Urothelium cell line (cell line): ENCODE data around the gene ZYX.
"Not testable (repeated sequence)": the region's sequence is repeated elsewhere in the genome, so short reads cannot be mapped to it uniquely, and the experiment has no call there.

Experiments used
- DNase-seq: peaks from one replicate; pipeline ENCODE4 v3.0.0; 2011; ENCODE audit warnings: low spot score, mixed read lengths
- FAIRE-seq: peaks from 2 replicates; lab custom pipeline; 2011; peaks lifted over from hg19 to GRCh38; lab: Jason Lieb, UNC

The ZYX gene

DNA sequence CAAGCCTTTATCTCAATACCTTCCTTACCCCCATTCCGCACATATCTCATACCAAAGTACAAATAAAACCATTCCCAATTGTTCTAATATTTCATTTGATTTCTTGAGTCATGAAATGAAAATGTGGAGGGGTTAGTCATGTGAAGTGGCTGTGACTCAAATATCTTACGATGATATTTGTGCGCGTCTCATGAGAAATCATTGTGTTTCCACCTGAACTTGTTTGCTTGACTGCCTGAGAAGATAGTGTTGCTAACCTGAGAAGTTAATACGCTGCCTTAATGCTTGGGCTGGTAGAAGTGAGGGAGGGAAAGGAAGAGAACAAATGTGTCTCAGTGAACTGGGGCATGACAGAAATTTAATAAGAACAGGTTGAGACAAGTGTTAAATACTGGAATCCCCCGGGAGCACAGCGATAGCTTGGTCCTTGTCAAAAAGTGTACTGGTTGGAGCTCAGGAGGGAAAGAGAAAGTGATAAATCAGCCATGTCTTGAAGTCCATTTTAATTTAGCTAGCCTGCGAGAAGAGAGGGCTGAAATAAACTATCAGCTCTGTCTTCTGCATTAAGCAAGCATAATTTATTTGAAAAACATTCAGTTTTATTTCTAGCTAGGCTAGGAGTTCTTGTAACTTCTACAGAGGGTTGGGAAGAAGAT is 34.7 kb downstream of the ZYX start:
- DNase-seq (peak; percentile 14), FAIRE-seq (no peak)

GRCh38 chr7:143416565-143417149 is 35.5 kb downstream of the ZYX start:
- FAIRE-seq (no peak), DNase-seq (peak; percentile 49)

DNA sequence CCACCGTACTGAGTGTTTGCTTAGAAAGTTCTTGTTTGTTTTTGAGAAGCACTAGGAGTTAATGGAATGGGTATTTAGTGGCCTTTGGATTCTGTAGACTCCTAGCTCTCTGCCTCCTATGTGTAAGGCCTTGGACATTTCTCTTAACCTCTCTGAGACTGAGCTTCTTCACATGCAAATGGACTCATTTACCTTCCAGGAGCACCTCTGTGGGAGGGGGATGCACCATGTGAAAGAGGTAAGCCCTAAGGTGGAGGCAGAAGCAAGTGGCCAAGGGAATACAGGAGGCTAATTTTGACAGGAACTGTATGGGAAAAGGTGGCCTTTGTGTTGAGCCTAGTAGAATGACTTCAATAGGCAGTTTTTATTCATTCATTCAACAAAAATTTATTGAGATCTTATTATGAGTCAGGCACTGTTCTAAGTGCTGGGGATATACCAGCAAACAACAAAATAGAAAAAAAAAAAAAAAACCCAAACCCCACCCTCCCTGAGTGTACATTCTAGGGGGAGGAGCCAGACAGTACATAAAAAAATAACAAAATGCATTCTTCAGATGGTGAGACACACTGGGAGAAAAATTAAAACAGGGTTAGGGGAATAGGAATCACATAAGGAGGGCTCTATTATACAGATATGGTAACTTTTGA is 36.7 kb downstream of the ZYX start:
- DNase-seq (no peak), FAIRE-seq (no peak)

GRCh38 chr7:143418681-143419458 is 37.7 kb downstream of the ZYX start:
- DNase-seq, result no peak
- FAIRE-seq, result no peak

DNA sequence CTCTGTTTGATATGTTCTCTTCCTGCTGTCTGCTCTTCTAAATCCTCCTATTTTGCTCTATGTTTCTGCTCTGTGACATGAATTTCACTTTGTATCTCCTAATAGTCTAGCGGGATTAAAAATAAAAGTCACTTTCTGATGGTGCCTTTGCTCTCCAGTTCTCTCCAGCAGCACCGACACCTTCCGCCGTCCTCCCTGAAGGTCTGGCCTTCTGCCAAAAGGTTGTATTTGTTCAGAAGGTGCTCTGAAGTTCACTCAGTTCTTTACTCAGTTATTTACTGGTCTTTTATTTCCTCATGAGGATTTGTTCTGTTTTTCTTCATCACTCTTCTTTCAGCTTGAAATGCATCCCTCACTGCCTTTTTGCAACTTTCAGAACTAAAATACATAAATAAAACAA is 38.7 kb downstream of the ZYX start:
- FAIRE-seq (no peak), DNase-seq (no peak)

GRCh38 chr7:143420624-143421023 is 39.5 kb downstream of the ZYX start:
- not testable (repeated sequence) for DNase-seq, FAIRE-seq

DNA sequence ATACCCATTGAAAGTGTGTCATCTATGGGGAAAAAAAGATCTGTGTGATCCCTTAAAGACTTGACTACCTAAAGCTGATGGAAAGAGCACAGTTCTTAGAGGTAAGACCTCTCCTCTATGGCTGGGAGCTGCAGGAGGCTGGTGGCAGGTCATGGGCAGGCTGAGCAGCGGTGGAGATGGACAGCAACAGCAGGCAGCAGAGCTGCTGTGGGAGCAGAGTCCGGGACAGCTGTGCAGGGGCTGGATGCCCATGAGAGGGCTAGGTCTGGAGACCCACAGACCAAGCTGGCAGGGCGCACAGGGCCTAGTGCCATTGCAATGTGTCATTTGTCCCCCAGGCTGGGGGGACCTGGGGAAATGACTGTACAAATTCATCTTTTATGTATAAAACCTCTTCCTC is 40.9 kb downstream of the ZYX start:
- DNase-seq (no peak), FAIRE-seq (no peak)

- not testable (repeated sequence) for FAIRE-seq, DNase-seq
Observed at GRCh38 chr7:143424476-143424875, 43.3 kb downstream of the ZYX start.

DNA sequence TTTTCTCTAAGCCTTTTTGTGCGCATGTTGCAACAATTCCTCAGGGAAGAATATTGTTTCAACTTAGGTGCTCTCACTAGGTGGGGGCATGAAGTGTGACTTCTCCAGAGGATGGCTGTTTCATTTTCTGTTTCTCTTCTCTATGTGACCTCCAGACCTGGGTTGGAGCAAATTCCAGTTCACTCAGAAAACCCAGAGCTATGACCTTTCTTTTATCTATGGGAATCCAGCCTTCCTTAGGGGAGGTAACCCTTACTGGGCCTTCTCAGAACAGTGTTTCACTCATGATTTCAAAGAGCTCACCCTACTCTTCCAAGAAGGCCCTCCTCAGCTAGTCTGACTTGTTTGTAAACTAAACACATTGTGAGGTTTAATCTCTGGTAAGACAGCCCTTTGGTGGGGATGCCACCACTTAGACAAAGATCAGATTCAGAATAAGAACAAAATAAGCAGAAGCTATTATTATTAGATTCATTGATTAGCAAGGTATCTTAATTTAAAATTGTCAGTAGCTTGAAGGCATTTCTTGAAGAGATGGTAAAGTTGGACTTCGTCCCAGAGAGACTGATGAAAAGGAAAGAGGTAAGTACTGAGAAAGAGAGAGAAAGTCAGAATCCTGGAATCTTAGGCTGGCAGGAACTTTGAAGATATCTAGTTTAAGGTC is 45.5 kb downstream of the ZYX start:
- FAIRE-seq (no peak), DNase-seq (no peak)

DNA sequence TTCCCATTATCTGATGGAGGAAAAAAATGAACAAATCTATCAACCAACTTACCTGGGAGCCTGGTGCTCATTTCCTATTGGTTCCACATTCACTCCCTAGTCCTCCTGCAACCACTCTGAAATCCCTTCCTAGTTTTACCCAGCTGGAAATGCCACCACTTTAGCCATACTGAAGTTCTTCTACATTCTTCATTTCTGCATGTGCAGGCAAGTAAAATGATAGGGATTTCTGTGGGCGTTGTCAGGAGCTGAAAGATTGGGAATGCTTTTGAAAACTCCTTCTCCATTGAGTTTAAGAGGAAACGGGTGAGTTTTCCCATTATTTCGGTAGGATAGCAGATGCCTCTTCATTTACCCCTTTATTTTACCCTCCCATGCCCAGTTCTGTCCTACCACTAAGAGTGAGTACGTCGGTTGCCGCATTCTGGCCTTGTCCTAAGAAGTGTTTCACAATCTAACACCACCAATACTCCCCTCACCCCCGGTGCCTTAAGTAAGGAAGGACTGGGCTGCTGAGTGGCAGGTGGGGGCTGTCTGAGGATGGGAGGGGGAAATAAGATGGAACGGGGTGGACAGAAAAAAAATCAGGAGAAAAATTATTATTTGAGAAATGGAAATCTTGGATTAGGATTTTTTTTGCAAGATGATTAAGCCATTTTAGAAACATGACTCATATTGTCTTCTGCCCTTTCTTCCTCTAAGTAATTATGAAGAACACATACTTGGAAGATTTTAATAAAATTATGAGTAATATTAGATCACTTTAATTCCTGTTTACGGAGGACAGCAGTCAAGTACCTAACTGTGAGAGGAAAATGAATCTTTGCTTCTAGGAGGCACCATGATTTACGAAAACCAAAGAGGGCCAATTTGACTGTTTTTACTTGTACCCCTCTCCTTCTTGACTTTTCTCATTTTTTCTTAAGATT is 48.9 kb downstream of the ZYX start:
- FAIRE-seq, result no peak
- no peak for DNase-seq

DNA sequence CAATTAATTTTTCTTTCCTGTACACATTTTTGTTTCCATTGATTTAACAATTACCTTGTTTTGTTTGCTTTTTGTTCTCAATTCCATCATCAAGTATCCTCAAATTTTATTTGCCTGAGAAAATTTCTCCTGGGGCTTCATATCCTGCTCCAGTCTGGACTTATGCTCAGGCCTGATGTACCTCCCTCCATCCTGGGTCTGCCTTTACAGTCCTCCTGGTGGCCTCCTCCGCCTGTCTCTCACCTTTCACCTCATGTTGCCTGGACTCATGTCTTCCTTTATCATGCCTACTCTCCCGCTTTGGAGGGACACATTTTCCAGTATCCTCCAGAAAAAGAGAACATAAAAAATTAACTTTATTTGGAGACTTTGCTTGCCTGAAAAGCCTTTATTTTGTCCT is 50.0 kb downstream of the ZYX start:
- no peak for FAIRE-seq
- no peak for DNase-seq

DNA sequence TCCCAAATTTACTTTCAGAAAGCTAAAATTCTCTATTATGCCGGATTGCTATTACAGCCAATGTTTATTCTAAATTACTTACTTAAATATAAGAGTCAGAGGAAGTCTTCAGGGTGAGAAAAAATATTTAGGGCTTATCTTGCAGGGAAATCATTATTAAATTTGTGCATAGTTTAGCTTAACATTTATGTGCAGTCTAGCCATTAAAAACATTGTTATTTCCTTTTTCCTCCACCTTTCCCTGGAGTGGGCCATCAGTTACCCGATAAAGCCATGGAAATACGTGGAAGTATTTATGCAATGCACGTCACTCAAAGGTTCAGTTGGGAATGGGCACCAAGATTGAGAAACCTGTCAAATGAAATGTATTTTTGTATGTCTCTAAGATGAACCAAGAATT is 52.6 kb downstream of the ZYX start:
- no peak for DNase-seq
- FAIRE-seq, result no peak

- DNase-seq, result peak; percentile 23
- FAIRE-seq, result no peak
Observed at GRCh38 chr7:143434660-143435059, 53.5 kb downstream of the ZYX start.

DNA sequence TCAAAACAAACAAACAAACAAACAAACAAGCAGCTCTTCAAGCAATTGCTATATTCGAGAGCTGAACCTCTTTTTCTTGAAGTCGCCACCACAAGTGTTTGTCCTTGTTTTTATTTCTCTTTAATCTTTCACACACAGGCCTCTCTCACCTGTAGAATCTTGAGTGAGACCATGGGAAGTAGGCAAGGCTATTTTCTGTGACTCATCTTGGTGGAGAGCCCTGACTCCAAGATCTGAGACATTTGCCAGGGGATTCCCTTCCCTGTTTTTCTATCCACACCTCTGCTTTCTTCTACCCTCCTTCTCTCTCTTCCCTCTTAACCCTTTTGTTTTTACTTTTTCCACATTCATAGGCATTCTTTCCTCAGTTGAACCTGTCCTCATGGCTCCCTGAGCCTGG is 54.1 kb downstream of the ZYX start:
- no peak for FAIRE-seq
- no peak for DNase-seq

DNA sequence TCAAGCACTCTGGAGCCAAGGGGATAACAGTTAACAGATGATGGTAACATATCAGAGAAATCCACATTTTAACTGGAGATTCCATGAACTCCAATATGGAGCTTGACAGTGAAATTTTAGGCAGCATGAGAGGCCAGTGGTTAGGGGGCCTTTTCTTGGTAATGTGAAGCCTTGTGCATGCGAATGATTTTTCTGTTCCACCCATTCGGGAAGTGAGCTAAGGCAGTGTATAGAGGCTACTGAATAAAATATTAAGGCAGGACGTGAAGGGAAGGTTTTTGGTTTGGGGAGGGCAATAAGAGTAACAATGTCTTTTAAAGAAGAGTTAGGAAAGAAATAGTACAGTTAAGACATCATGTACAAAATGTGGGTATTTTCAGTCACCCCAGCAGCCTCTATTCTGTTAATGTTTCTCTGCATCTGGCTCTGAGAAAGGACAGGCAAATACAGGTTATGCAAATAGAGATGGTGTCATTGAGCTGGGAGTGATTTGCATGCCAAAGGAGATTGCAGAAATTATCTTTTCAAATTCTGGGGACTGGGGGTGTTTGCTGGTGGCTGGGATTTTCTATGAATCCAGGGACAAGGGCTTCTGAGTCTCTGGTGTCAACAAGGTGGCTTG is 55.3 kb downstream of the ZYX start:
- DNase-seq (no peak), FAIRE-seq (no peak)

DNA sequence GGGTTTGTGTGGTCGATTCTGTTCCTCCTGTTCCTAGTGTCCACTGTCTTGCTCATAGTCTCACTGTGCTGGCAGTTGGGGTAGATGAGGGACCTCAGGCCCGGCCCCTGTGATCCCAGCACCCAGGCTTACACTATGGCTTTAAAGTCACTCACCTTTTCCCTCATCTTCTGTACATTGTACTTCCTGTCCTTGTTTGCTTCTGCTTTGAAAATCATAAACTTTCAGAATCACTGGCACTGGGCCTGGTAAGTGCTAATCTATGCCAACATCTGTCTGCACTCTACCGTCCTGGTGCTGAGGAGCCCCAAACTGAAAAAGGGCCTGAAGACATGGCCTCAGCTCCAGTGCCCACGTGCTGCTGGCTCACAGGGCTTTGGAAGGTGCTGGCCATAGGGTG is 56.4 kb downstream of the ZYX start:
- no peak for DNase-seq
- no peak for FAIRE-seq

DNA sequence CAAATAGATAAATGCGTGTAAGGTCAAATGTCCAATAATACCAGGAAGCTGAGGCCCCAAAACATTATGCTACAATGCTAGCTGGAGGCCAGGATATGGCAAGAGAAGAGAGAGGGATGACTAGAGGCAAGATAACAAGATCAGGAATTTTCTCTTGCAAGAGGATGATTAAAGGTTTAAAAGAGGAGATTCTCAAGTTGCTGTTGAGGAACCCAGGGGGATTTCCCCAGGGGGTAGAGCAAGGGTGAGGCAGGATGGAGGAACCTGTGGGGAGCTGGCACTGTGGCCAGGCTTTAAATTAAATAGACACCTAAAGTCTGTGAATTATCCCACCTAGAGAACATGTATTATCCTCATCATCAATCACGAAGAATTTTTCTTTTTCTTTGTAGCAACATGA is 58.7 kb downstream of the ZYX start:
- DNase-seq (no peak), FAIRE-seq (no peak)
